Endothelial cell of umbilical vein (primary cell): ENCODE data around the gene C14orf180. TPM values are rescaled to one million over a fixed set of nuclear protein-coding genes. Genes with fewer than 3 reads are reported as not detected.

Experiments
- BruUV-seq: library from RNA; stranded (reverse); fragments of 400-500 nt; replicated peaks from 2 replicates; lab custom pipeline; 2021; lab: Mats Ljungman, UMichigan
- CTCF ChIA-PET: fragments of 300-600, 350-600 bp; sonication (Branson Sonifier 250); formaldehyde crosslinking; loops from one replicate; lab custom pipeline; 2021; ENCODE audit warnings: antibody characterized with exemption, inconsistent platforms; lab: Charles Lee
- POLR2A ChIA-PET: fragments of 300-600, 350-600 bp; sonication (Branson Sonifier 250); formaldehyde crosslinking; loops from one replicate; lab custom pipeline; 2021; ENCODE audit warnings: antibody characterized with exemption, inconsistent platforms; lab: Charles Lee
- DNase-seq: peaks from one replicate; pipeline ENCODE4 v3.0.0-alpha.2; 2011; ENCODE audit warnings: low read depth, low spot score
- FAIRE-seq: peaks from 2 replicates; lab custom pipeline; 2011; peaks lifted over from hg19 to GRCh38; lab: Jason Lieb, UNC
- H2AFZ ChIP-seq: 2 replicates; pipeline ENCODE4 v1.6.0; 2012; ENCODE audit warnings: low read depth, low read length, control low read depth, inconsistent platforms
- H3K27ac ChIP-seq: 2 replicates; pipeline ENCODE4 v1.5.1; 2011; ENCODE audit warnings: low read depth, mild to moderate bottlenecking, control low read depth, low read length, moderate library complexity; ENCODE audit not compliant: insufficient read depth
- H3K27me3 ChIP-seq, 2 experiments: 2 replicates each; pipeline versions ENCODE4 v1.6.0 to v1.6.1; 2011; ENCODE audit warnings: low read length in 2 of 2, mixed read lengths in 1 of 2; ENCODE audit not compliant: control insufficient read depth in 2 of 2, insufficient read depth in 2 of 2
- H3K36me3 ChIP-seq, 2 experiments: 2 replicates in 1 of 2; 3 replicates in 1 of 2; pipeline ENCODE4 v1.5.1; 2011; ENCODE audit warnings: low read length in 2 of 2, mild to moderate bottlenecking in 1 of 2, moderate library complexity in 1 of 2; ENCODE audit not compliant: control insufficient read depth in 2 of 2, insufficient read depth in 2 of 2; ENCODE audit errors: extremely low read depth in 1 of 2
- H3K4me1 ChIP-seq: 3 replicates; pipeline ENCODE4 v1.5.1; 2011; ENCODE audit warnings: mild to moderate bottlenecking, low read length; ENCODE audit not compliant: control insufficient read depth, insufficient read depth; ENCODE audit errors: extremely low read depth
- H3K4me2 ChIP-seq: 2 replicates; pipeline ENCODE4 v1.6.1; 2011; ENCODE audit warnings: low read length, control low read depth, mixed read lengths; ENCODE audit not compliant: insufficient read depth
- H3K4me3 ChIP-seq, 3 experiments: fragments of 200-600 bp in 1 of 3; sonication (generic), shearing (Covaris generic) in 1 of 3; replicated peaks in 1 of 3; 2 replicates each; pipeline ENCODE4 v1.5.1; 2011 to 2016; ENCODE audit warnings: control low read depth in 3 of 3, low read length in 3 of 3, mild to moderate bottlenecking in 2 of 3, inconsistent platforms in 1 of 3, low read depth in 1 of 3, moderate library complexity in 1 of 3; ENCODE audit not compliant: insufficient read depth in 1 of 3
- H3K79me2 ChIP-seq: 2 replicates; pipeline ENCODE4 v1.6.0; 2012; ENCODE audit warnings: low read length, inconsistent platforms; ENCODE audit not compliant: control insufficient read depth, insufficient read depth
- H3K9ac ChIP-seq: replicated peaks from 2 replicates; pipeline ENCODE3; 2011; ENCODE audit warnings: low read length, control low read depth; ENCODE audit not compliant: insufficient read depth; ENCODE audit errors: extremely low read depth
- H3K9me1 ChIP-seq: replicated peaks from 3 replicates; pipeline ENCODE4 v1.6.0; 2011; ENCODE audit warnings: mild to moderate bottlenecking, low read length; ENCODE audit not compliant: control insufficient read depth, insufficient read depth; ENCODE audit errors: extremely low read depth
- H3K9me3 ChIP-seq: replicated peaks from 2 replicates; pipeline ENCODE4 v1.5.1; 2012; ENCODE audit warnings: low read length, inconsistent platforms; ENCODE audit not compliant: control insufficient read depth, insufficient read depth
- H4K20me1 ChIP-seq: replicated peaks from 2 replicates; pipeline ENCODE3; 2011; ENCODE audit warnings: mild to moderate bottlenecking, low read length; ENCODE audit not compliant: control insufficient read depth, insufficient read depth; ENCODE audit errors: extremely low read depth
- EZH2 ChIP-seq: IDR thresholded peaks from 2 replicates; pipeline ENCODE4 v1.6.1; 2012; ENCODE audit warnings: borderline replicate concordance, low read depth, mild to moderate bottlenecking, moderate library complexity, low read length, inconsistent platforms; ENCODE audit not compliant: severe bottlenecking
- FOS ChIP-seq: IDR thresholded peaks from 2 replicates; pipeline ENCODE4 v1.6.1; 2011; ENCODE audit warnings: mild to moderate bottlenecking, low read length, moderate library complexity, borderline replicate concordance; ENCODE audit not compliant: insufficient read depth
- GATA2 ChIP-seq: IDR thresholded peaks from 2 replicates; pipeline ENCODE4 v1.7.0; 2011; ENCODE audit warnings: low read depth, mild to moderate bottlenecking, moderate library complexity, mixed read lengths, low read length; ENCODE audit not compliant: insufficient read length, insufficient read depth
- JUN ChIP-seq: IDR thresholded peaks from 2 replicates; pipeline ENCODE4 v1.6.1; 2011; ENCODE audit warnings: borderline replicate concordance, low read depth; ENCODE audit not compliant: insufficient read length, insufficient read depth
- MAX ChIP-seq: IDR thresholded peaks from 2 replicates; pipeline ENCODE4 v1.6.1; 2011; ENCODE audit not compliant: insufficient read depth, insufficient read length
- MYC ChIP-seq: IDR thresholded peaks from one replicate; pipeline ENCODE4 v1.6.1; 2011; ENCODE audit warnings: mild to moderate bottlenecking, low read depth, low read length
- POLR2A ChIP-seq: IDR thresholded peaks from 2 replicates; pipeline ENCODE4 v1.6.1; 2012; ENCODE audit warnings: low read depth, mild to moderate bottlenecking, control low read depth, low read length
- POLR2AphosphoS5 ChIP-seq: IDR thresholded peaks from 2 replicates; pipeline ENCODE4 v1.6.1; 2012; ENCODE audit warnings: low read depth, mild to moderate bottlenecking, control low read depth, low read length, moderate library complexity; ENCODE audit not compliant: insufficient read depth
- dilution Hi-C: fragments of 300-500 bp; cut with MboI; formaldehyde crosslinking; loops from one replicate; pipeline ENCODE4 v1.15.0; 2019; ENCODE audit warnings: low sequenced_read_pairs; ENCODE audit not compliant: extremely low pct_ligation_motif_present
- intact Hi-C: fragments of 100-400 bp; cut with micrococcal nuclease; formaldehyde crosslinking; loops from one replicate; pipeline ENCODE4 v1.10.0; 2022
- polyA plus RNA-seq, 4 experiments: library from polyadenylated mRNA; depleted of rRNA in 3 of 4; stranded (reverse) in 3 of 4; unstranded in 1 of 4; fragments of >200 nt; gene quantifications; 2 replicates each; pipeline versions ENCODE4 v1.2.1 to v1.2.3, GENCODE V29; 2011 to 2012; ENCODE audit warnings: missing spikeins in 1 of 4
- total RNA-seq: library from RNA; stranded (reverse); gene quantifications from 2 replicates; pipeline ENCODE4 v1.2.3, GENCODE V29; 2021
- TF ChIP-seq, protein P1 (sequence below), 2 donors: IDR thresholded peaks; 1 replicate in 1 of 2; 2 replicates in 1 of 2; pipeline ENCODE4 v1.5.1; 2011; ENCODE audit warnings: low read length in 2 of 2, mild to moderate bottlenecking in 2 of 2, moderate library complexity in 2 of 2, control low read depth in 1 of 2, inconsistent platforms in 1 of 2, low read depth in 1 of 2; ENCODE audit not compliant: insufficient read depth in 1 of 2; ENCODE audit errors: extremely low read depth in 1 of 2

Gene C14orf180
- total and polyA plus RNA-seq, 2 donors (not counting 3 experiments of a cell fraction or from before 2014, with no cell fraction given), result not detected

- Histone ChIP-seq H3K4me3 (no peak overlapping the region), H3K27ac (no peak overlapping the region), H3K9ac (no peak overlapping the region), H2AFZ (no peak overlapping the region), H3K4me2 (no peak overlapping the region), H3K9me1 (no peaks in the 10 kb centered on the region), H3K36me3 (no peaks in the 10 kb centered on the region), H3K9me3 (no peaks in the 10 kb centered on the region), H3K4me1 (no peaks in the 10 kb centered on the region), H3K79me2 (no peaks in the 10 kb centered on the region), H3K27me3 (no peaks in the 10 kb centered on the region), H4K20me1 (no peaks in the 10 kb centered on the region)
- dilution Hi-C loops (no loop called here), intact Hi-C loops (no loop called here)
- DNase-seq (no peak), FAIRE-seq (no peak)
- TF ChIP-seq POLR2A (no peak), POLR2AphosphoS5 (no peak)
- POLR2A ChIA-PET, result no interaction called here
- BruUV-seq, result no TSS peak
- CTCF ChIA-PET, result interaction anchor here (1.4 kb wide), 1 partner anchor 560 kb away, joined by 5 read pairs; no protein-coding TSS in a partner anchor
Measured at GRCh38 chr14:104637546-104638003, 58.0 kb downstream of the C14orf180 start.

GRCh38 chr14:104638190-104638589, 58.6 kb downstream of the C14orf180 start:
- H3K27me3 ChIP-seq, result no peaks in the 10 kb centered on the region
- intact Hi-C loops (no loop called here), dilution Hi-C loops (no loop called here)
- H3K9me1 ChIP-seq, result no peaks in the 10 kb centered on the region
- H3K4me2 ChIP-seq, result no peak overlapping the region
- H3K79me2 ChIP-seq, result no peaks in the 10 kb centered on the region
- no peak overlapping the region for H3K9ac ChIP-seq
- no TSS peak for BruUV-seq
- H3K4me3 ChIP-seq, result no peak overlapping the region
- DNase-seq (no peak), FAIRE-seq (no peak)
- H3K27ac ChIP-seq, result no peak overlapping the region
- no peaks in the 10 kb centered on the region for H3K36me3 ChIP-seq
- H4K20me1 ChIP-seq, result no peaks in the 10 kb centered on the region
- CTCF ChIA-PET, result interaction anchor here (1.4 kb wide), 1 partner anchor 560 kb away, joined by 5 read pairs; no protein-coding TSS in a partner anchor
- TF ChIP-seq JUN, result no peak
- no peak for TF ChIP-seq GATA2
- TF ChIP-seq MYC, result no peak
- TF ChIP-seq FOS, result no peak
- no peak for TF ChIP-seq MAX
- TF ChIP-seq POLR2AphosphoS5, result no peak
- TF ChIP-seq EZH2, result no peak
- TF ChIP-seq, protein P1, sequence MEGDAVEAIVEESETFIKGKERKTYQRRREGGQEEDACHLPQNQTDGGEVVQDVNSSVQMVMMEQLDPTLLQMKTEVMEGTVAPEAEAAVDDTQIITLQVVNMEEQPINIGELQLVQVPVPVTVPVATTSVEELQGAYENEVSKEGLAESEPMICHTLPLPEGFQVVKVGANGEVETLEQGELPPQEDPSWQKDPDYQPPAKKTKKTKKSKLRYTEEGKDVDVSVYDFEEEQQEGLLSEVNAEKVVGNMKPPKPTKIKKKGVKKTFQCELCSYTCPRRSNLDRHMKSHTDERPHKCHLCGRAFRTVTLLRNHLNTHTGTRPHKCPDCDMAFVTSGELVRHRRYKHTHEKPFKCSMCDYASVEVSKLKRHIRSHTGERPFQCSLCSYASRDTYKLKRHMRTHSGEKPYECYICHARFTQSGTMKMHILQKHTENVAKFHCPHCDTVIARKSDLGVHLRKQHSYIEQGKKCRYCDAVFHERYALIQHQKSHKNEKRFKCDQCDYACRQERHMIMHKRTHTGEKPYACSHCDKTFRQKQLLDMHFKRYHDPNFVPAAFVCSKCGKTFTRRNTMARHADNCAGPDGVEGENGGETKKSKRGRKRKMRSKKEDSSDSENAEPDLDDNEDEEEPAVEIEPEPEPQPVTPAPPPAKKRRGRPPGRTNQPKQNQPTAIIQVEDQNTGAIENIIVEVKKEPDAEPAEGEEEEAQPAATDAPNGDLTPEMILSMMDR (IDR thresholded peaks at IDR 0.05; ENCODE audit: extremely low read depth in 1 of 2, insufficient read depth in 1 of 2, low read depth in 1 of 2, low read length in 2 of 2), result no peak
- H3K9me3 ChIP-seq, result no peaks in the 10 kb centered on the region
- no peaks in the 10 kb centered on the region for H3K4me1 ChIP-seq
- H2AFZ ChIP-seq, result no peak overlapping the region
- POLR2A ChIA-PET, result no interaction called here
